Spleen (tissue), 11 donors: ENCODE results near the gene PDILT. TPM values are rescaled to one million over a fixed set of nuclear protein-coding genes. Genes with fewer than 3 reads are reported as not detected.

ENCODE experiments used
- DNase-seq: peaks from one replicate; pipeline ENCODE4 v3.0.0-alpha.2; 2020
- H3K27ac ChIP-seq, 8 donors: fragments of 200-600 bp; sonication (generic) in 7 of 8; 1 replicate in 4 of 8; 2 replicates in 4 of 8; pipeline versions ENCODE4 v1.5.0 to v1.8.0; 2016 to 2021; ENCODE audit warnings: inconsistent platforms in 4 of 8, mild to moderate bottlenecking in 4 of 8, moderate library complexity in 1 of 8
- H3K27me3 ChIP-seq, 7 donors: fragments of 200-600 bp; sonication (generic) in 6 of 7; replicated peaks in 1 of 7; 1 replicate in 4 of 7; 2 replicates in 3 of 7; pipeline versions ENCODE4 v1.5.0 to v1.8.0; 2016 to 2021; ENCODE audit warnings: inconsistent platforms in 3 of 7, mild to moderate bottlenecking in 1 of 7
- H3K36me3 ChIP-seq, 6 donors: fragments of 200-600 bp; sonication (generic) in 5 of 6; 1 replicate in 4 of 6; 2 replicates in 2 of 6; pipeline versions ENCODE4 v1.5.0 to v1.8.0; 2016 to 2021; ENCODE audit warnings: inconsistent platforms in 2 of 6
- H3K4me1 ChIP-seq, 6 donors: fragments of 200-600 bp; sonication (generic) in 5 of 6; 1 replicate in 3 of 6; 2 replicates in 3 of 6; pipeline versions ENCODE4 v1.5.0 to v1.8.0; 2016 to 2021; ENCODE audit warnings: inconsistent platforms in 3 of 6
- H3K4me3 ChIP-seq, 8 donors: fragments of 200-600 bp; sonication (generic) in 7 of 8; 1 replicate in 4 of 8; 2 replicates in 4 of 8; pipeline versions ENCODE4 v1.5.0 to v1.8.0; 2016 to 2021; ENCODE audit warnings: inconsistent platforms in 4 of 8, mild to moderate bottlenecking in 4 of 8, moderate library complexity in 2 of 8
- H3K9me3 ChIP-seq, 8 donors: fragments of 200-600 bp; sonication (generic) in 7 of 8; 1 replicate in 4 of 8; 2 replicates in 4 of 8; pipeline versions ENCODE4 v1.5.0 to v1.8.0; 2016 to 2021; ENCODE audit warnings: inconsistent platforms in 4 of 8
- POLR2A ChIP-seq, 3 donors: fragments of 450-650 bp; IDR thresholded peaks; one replicate each; pipeline ENCODE4 v1.5.1; 2017; ENCODE audit warnings: antibody characterized with exemption in 3 of 3, mild to moderate bottlenecking in 1 of 3
- POLR2AphosphoS5 ChIP-seq, 3 donors: sonication (generic); formaldehyde crosslinking; IDR thresholded peaks; one replicate each; pipeline ENCODE4 v1.5.1; 2017; ENCODE audit warnings: antibody characterized with exemption in 3 of 3
- WGBS, 5 donors: extraction: QIAGEN DNeasy Blood & Tissue Kit in 3 of 5; methylation state at CpG; one replicate each; pipeline versions ENCODE4 v1.1.5 to v1.1.7; 2013 to 2018; 5-methylcytosine and 5-hydroxymethylcytosine counted together
- intact Hi-C: fragments of 100-400 bp; cut with DNase I; formaldehyde crosslinking; loops from one replicate; pipeline ENCODE4 v1.15.0; 2023; ENCODE audit warnings: low total_unique reads
- polyA plus RNA-seq, 3 donors: library from polyadenylated mRNA; stranded (reverse); fragments of 200-250 nt; gene quantifications; one replicate each; pipeline ENCODE4 v1.2.1, GENCODE V29; 2013
- total RNA-seq, 7 donors: library from RNA; depleted of rRNA in 3 of 7; stranded (reverse); fragments of >200 nt in 3 of 7; fragmentation: NEBNext Ultra II Directional in 4 of 7; extraction: Animal tissue kit (Norgen Biotek cat#: 25700) in 4 of 7; gene quantifications; one replicate each; pipeline versions ENCODE4 v1.1.0 to v1.2.1, GENCODE V29; 2016 to 2021
- TF ChIP-seq, protein P1 (sequence below), 11 experiments: fragments of 200-600 bp in 7 of 11; fragments of 450-650 bp in 4 of 11; sonication (generic) in 4 of 11; IDR thresholded peaks in 8 of 11; conservative IDR thresholded peaks in 3 of 11; 1 replicate in 7 of 11; 2 replicates in 4 of 11; pipeline versions ENCODE4 v1.4.0 to v1.8.0; 2016 to 2021; ENCODE audit warnings: antibody characterized with exemption in 11 of 11, inconsistent platforms in 4 of 11, mild to moderate bottlenecking in 1 of 11
- donor health status: healthy with polysubstance abuse.
- donor health status: DM: no; HTN: no; CAD: no; lungs with moderate emphysema.
- donor health status: DM: no; HTN: no; CAD: no.
- donor health status: Bipolar disorder and iron deficiency.
- donor health status: healthy.
- donor health status: DM: no; HTN: no; CAD: no.
- donor health status: DM: yes; HTN: yes; CAD: no.

PDILT gene
- total and polyA plus RNA-seq, 10 donors, result not detected

DNA sequence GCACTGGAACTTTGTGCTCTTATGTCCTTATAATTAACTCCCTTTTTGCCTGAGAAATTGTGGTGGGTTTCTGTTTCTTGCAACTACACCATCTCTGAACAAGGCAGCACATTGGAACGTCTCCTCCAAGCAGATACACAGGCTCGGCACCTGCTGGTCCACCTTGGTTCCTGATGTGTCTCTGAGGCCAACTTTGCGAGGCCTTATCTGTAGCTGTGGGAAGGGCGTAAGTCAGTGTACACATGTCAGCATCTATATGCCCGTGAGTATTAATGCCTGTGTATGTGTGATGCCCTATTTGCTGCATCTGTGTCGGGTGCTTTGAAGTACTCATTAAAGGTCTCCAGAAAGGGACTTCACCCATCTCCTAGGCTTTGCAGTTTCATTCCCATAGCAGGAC, 94.8 kb downstream of the PDILT start:
- intact Hi-C loops, result no loop called here
- TF ChIP-seq POLR2A (IDR thresholded peaks at IDR 0.05) (no peak), POLR2AphosphoS5 (IDR thresholded peaks at IDR 0.05) (no peak)
- TF ChIP-seq, protein P1, sequence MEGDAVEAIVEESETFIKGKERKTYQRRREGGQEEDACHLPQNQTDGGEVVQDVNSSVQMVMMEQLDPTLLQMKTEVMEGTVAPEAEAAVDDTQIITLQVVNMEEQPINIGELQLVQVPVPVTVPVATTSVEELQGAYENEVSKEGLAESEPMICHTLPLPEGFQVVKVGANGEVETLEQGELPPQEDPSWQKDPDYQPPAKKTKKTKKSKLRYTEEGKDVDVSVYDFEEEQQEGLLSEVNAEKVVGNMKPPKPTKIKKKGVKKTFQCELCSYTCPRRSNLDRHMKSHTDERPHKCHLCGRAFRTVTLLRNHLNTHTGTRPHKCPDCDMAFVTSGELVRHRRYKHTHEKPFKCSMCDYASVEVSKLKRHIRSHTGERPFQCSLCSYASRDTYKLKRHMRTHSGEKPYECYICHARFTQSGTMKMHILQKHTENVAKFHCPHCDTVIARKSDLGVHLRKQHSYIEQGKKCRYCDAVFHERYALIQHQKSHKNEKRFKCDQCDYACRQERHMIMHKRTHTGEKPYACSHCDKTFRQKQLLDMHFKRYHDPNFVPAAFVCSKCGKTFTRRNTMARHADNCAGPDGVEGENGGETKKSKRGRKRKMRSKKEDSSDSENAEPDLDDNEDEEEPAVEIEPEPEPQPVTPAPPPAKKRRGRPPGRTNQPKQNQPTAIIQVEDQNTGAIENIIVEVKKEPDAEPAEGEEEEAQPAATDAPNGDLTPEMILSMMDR (IDR thresholded peaks at IDR 0.05 in 8 of 11, conservative IDR thresholded peaks at IDR 0.05 in 3 of 11), result no peak
- DNase-seq, result no peak
- Histone ChIP-seq H3K27me3 (peaks cover 0 to 4% (median 0%) of the 10 kb centered on the region in 7 donors), H3K4me3 (no peak overlapping the region), H3K9me3 (no peaks in the 10 kb centered on the region), H3K36me3 (no peaks in the 10 kb centered on the region), H3K4me1 (no peaks in the 10 kb centered on the region), H3K27ac (no peak overlapping the region)
- 83 to 88% (median 88%) methylated on average over 6 of the region's 6 CpGs for WGBS, 5 donors

Other genes starting within 250 kb of the PDILT start
- 1 to 10 TPM in 3 of 7 donors, not detected in 4; 1.4 to 4.9 (median 3.2) TPM for gene GP2, start 77.2 kb downstream of the PDILT start, total RNA-seq
- under 1 TPM; 0.26 to 0.61 (median 0.55) TPM for gene GP2, start 77.2 kb downstream of the PDILT start, polyA plus RNA-seq
- gene UMOD, start 52.0 kb downstream of the PDILT start, total RNA-seq, result not detected
- under 1 TPM in 1 of 3 donors, not detected in 2; 0.17 TPM for gene UMOD, start 52.0 kb downstream of the PDILT start, polyA plus RNA-seq
- 1 to 10 TPM; 2.1 to 8.8 (median 5.6) TPM for gene ACSM5, start 4.8 kb upstream of the PDILT start, total RNA-seq
- 1 to 10 TPM in 2 of 3 donors, under 1 TPM in 1; 1.00 to 1.6 (median 1.3) TPM for gene ACSM5, start 4.8 kb upstream of the PDILT start, polyA plus RNA-seq
- under 1 TPM in 1 of 7 donors, not detected in 6; 0.43 TPM for gene ACSM2A, start 46.8 kb upstream of the PDILT start, total RNA-seq
- gene ACSM2A, start 46.8 kb upstream of the PDILT start, polyA plus RNA-seq, result not detected
- not detected for gene ACSM2B, start 171.6 kb upstream of the PDILT start, total RNA-seq
- not detected for gene ACSM2B, start 171.6 kb upstream of the PDILT start, polyA plus RNA-seq